GM12878 (cell line): ENCODE data around the gene ELMOD3. TPM values are rescaled to one million over a fixed set of nuclear protein-coding genes. Genes with fewer than 3 reads are reported as not detected.

ENCODE experiments used
- ATAC-seq: fragments of 200-7000 bp; cut with Tn5 transposase; 3 replicates; pipeline ENCODE4 v1.9.1; 2020; ENCODE audit warnings: mild to moderate bottlenecking, moderate library complexity
- BruUV-seq: library from RNA; stranded (reverse); fragments of 400-500 nt; replicated peaks from 2 replicates; lab custom pipeline; 2021; lab: Mats Ljungman, UMichigan
- CTCF ChIA-PET: fragments of 300-600 bp; sonication (Branson Sonifier 250); formaldehyde crosslinking; extraction: SDS; loops from one replicate; lab custom pipeline; 2021; ENCODE audit warnings: inconsistent platforms; lab: Yijun Ruan, JAX
- POLR2A ChIA-PET: fragments of 350-600 bp; formaldehyde crosslinking; extraction: SDS; loops from one replicate; lab custom pipeline; 2021; ENCODE audit warnings: inconsistent platforms; lab: Charles Lee
- RAD21 ChIA-PET: fragments of 300-600 bp; sonication (Branson Sonifier 250); formaldehyde crosslinking; loops from one replicate; lab custom pipeline; 2023; ENCODE audit warnings: antibody characterized with exemption; ENCODE audit not compliant: unreplicated experiment; lab: Charles Lee
- SMC1A ChIA-PET: fragments of 300-600 bp; sonication (Branson Sonifier 250); formaldehyde crosslinking; loops from one replicate; lab custom pipeline; 2023; ENCODE audit not compliant: unreplicated experiment, uncharacterized antibody; lab: Charles Lee
- DNase-seq: peaks from one replicate; pipeline ENCODE4 v3.0.0-alpha.2; 2011; ENCODE audit warnings: low read depth, low spot score
- FAIRE-seq: peaks from 3 replicates; lab custom pipeline; 2011; peaks lifted over from hg19 to GRCh38; lab: Jason Lieb, UNC
- H2AFZ ChIP-seq: 2 replicates; pipeline ENCODE4 v1.6.0; 2011; ENCODE audit warnings: low read depth, low read length, control low read depth; ENCODE audit not compliant: control insufficient read depth
- H3K27ac ChIP-seq: 2 replicates; pipeline ENCODE4 v1.5.1; 2011; ENCODE audit warnings: control low read depth; ENCODE audit not compliant: control insufficient read depth, insufficient read depth
- H3K27me3 ChIP-seq, 2 experiments: replicated peaks in 1 of 2; 2 replicates each; pipeline versions ENCODE4 v1.6.0 to v1.6.1; 2011; ENCODE audit warnings: low read length in 1 of 2; ENCODE audit not compliant: control insufficient read depth in 2 of 2, insufficient read depth in 2 of 2
- H3K36me3 ChIP-seq, 2 experiments: 2 replicates each; pipeline ENCODE4 v1.5.1; 2011; ENCODE audit warnings: low read length in 1 of 2; ENCODE audit not compliant: control insufficient read depth in 2 of 2, insufficient read depth in 2 of 2
- H3K4me1 ChIP-seq: 2 replicates; pipeline ENCODE4 v1.6.1; 2011; ENCODE audit warnings: mild to moderate bottlenecking, low read length, moderate library complexity, mixed read lengths; ENCODE audit not compliant: control insufficient read depth, insufficient read depth
- H3K4me2 ChIP-seq: 2 replicates; pipeline ENCODE4 v1.6.0; 2011; ENCODE audit warnings: control low read depth; ENCODE audit not compliant: control insufficient read depth, insufficient read depth
- H3K4me3 ChIP-seq: fragments of 200-600 bp; sonication (generic); 2 replicates; pipeline ENCODE4 v1.5.1; 2016
- H3K79me2 ChIP-seq: 2 replicates; pipeline ENCODE4 v1.6.0; 2011; ENCODE audit warnings: low read length; ENCODE audit not compliant: control insufficient read depth, insufficient read depth
- H3K9ac ChIP-seq: 2 replicates; pipeline ENCODE4 v1.8.0; 2011; ENCODE audit warnings: low read length, control low read depth, mixed read lengths; ENCODE audit not compliant: control insufficient read depth, insufficient read depth
- H3K9me3 ChIP-seq: replicated peaks from 3 replicates; pipeline ENCODE4 v1.5.1; 2011; ENCODE audit warnings: mild to moderate bottlenecking, low read length; ENCODE audit not compliant: control insufficient read depth, insufficient read depth
- H4K20me1 ChIP-seq: 2 replicates; pipeline ENCODE4 v1.6.0; 2011; ENCODE audit not compliant: control insufficient read depth, insufficient read depth
- CEBPZ ChIP-seq: fragments of 150-350 bp; IDR thresholded peaks from 2 replicates; pipeline ENCODE4 v1.6.1; 2016; ENCODE audit warnings: low read depth, low read length
- SREBF2 ChIP-seq: IDR thresholded peaks from 2 replicates; pipeline ENCODE4 v1.6.1; 2012; ENCODE audit warnings: mild to moderate bottlenecking, low read length
- USF1 ChIP-seq: IDR thresholded peaks from 2 replicates; pipeline ENCODE4 v1.6.1; 2011; ENCODE audit warnings: borderline replicate concordance, low read depth, mild to moderate bottlenecking, moderate library complexity, mixed read lengths, low read length; ENCODE audit not compliant: insufficient read depth; ENCODE audit errors: extremely low read length
- ZNF207 ChIP-seq: fragments of 450-650 bp; IDR thresholded peaks from 2 replicates; pipeline ENCODE4 v1.6.1; 2014; ENCODE audit warnings: antibody characterized with exemption, mild to moderate bottlenecking, borderline replicate concordance
- WGBS: methylation state at CpG from one replicate; pipeline ENCODE4 v1.1.6; 2016; ENCODE audit warnings: low lambda C conversion rate; ENCODE audit not compliant: insufficient replicate concordance, insufficient coverage; ENCODE audit errors: missing lambda C conversion rate; 5-methylcytosine and 5-hydroxymethylcytosine counted together
- in situ Hi-C: fragments of 300-500 bp; cut with MboI; formaldehyde crosslinking; loops from 9 replicates; pipeline ENCODE4 v1.14.3; 2018; ENCODE audit warnings: mixed read lengths
- intact Hi-C: fragments of 100-400 bp; cut with micrococcal nuclease; formaldehyde crosslinking; loops from one replicate; pipeline ENCODE4 v1.14.2; 2022; ENCODE audit not compliant: unreplicated experiment
- polyA plus RNA-seq, 11 experiments: library from polyadenylated mRNA; depleted of rRNA in 4 of 11; unstranded in 6 of 11; stranded (reverse) in 5 of 11; fragments of >200 nt; fragmentation: Nextera tagmentation in 4 of 11; fragmentation: Illumina TruSeq in 1 of 11; extraction: Ambion mirVana in 4 of 11; extraction: Trizol in 1 of 11; gene quantifications; 1 replicate in 1 of 11; 2 replicates in 10 of 11; pipeline versions ENCODE4 v1.2.1 to v1.2.3, GENCODE V29; 2011 to 2016; ENCODE audit warnings: inconsistent platforms in 2 of 11, missing spikeins in 2 of 11, low read depth in 1 of 11
- total RNA-seq, 4 experiments: library from RNA; depleted of rRNA in 3 of 4; stranded (reverse); fragments of >200 nt in 3 of 4; fragmentation: Illumina TruSeq in 1 of 4; extraction: Trizol in 1 of 4; gene quantifications; 2 replicates each; pipeline versions ENCODE4 v1.2.1 to v1.2.3, GENCODE V29; 2013 to 2021

The ELMOD3 gene
- total and polyA plus RNA-seq, 10 of the 15 experiments (the other 5 are each of a cell fraction or from before 2014, with no cell fraction given), result 1.2 to 19.1 (median 12.5) TPM

DNA sequence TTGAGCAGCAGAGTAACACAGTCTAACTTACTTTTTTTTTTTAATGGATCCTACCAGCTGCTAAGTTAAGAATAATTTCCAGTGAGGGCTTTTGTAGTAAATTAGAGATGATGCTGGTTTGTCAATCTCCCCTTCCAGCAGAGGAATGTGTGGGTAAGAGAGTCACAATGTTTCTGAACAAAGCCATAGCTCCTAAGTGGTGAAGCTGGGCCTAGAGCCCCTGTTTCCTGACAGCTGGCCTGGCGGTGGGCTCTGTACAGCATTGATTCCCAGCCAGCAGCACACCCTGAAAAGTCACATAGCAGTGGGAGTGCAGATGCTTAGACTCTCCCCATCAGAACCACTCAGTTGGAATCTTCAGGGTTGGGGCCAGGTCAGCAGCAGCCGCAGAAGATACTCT is 31.2 kb downstream of the ELMOD3 start:
- no peak for FAIRE-seq
- TF ChIP-seq SREBF2 (no peak), USF1 (no peak), ZNF207 (no peak), CEBPZ (no peak)
- no peak overlapping the region for H3K9ac ChIP-seq
- WGBS, result 100% methylated on average over 2 of the region's 2 CpGs
- no peak overlapping the region for H3K27ac ChIP-seq
- RAD21 ChIA-PET, result no interaction called here
- no peaks in the 10 kb centered on the region for H3K4me1 ChIP-seq
- no peaks in the 10 kb centered on the region for H3K9me3 ChIP-seq
- no peak overlapping the region for H2AFZ ChIP-seq
- ATAC-seq, result no peak
- in situ Hi-C loops, result no loop called here
- no TSS peak for BruUV-seq
- intact Hi-C loops, result no loop called here
- CTCF ChIA-PET, result interaction anchor here (0.6 to 1.1 kb wide), 2 partner anchors 34 to 208 kb away, joined by 3 read pairs; no protein-coding TSS in a partner anchor
- H3K36me3 ChIP-seq, result peaks cover 3 to 4% of the 10 kb centered on the region in 2 experiments
- POLR2A ChIA-PET, result interaction anchor here (0.7 to 0.9 kb wide), 2 partner anchors 15 to 20 kb away, joined by 3 to 6 read pairs; no protein-coding TSS in a partner anchor
- no peak overlapping the region for H3K4me2 ChIP-seq
- H4K20me1 ChIP-seq, result no peaks in the 10 kb centered on the region
- H3K27me3 ChIP-seq, result no peaks in the 10 kb centered on the region
- no peaks in the 10 kb centered on the region for H3K79me2 ChIP-seq
- SMC1A ChIA-PET, result no interaction called here
- no peak overlapping the region for H3K4me3 ChIP-seq
- no peak for DNase-seq
